GM21526 (cell line): ENCODE results near the gene OTOA.
"Not testable (repeated sequence)": the region's sequence is repeated elsewhere in the genome, so short reads cannot be mapped to it uniquely, and the experiment has no call there.

ENCODE experiments used
- ATAC-seq: cut with Tn5 transposase; IDR thresholded peaks from one replicate; pipeline ENCODE4 v1.9.1; 2021; ENCODE audit warnings: moderate library complexity; ENCODE audit not compliant: unreplicated experiment, low FRiP score

Gene OTOA

DNA sequence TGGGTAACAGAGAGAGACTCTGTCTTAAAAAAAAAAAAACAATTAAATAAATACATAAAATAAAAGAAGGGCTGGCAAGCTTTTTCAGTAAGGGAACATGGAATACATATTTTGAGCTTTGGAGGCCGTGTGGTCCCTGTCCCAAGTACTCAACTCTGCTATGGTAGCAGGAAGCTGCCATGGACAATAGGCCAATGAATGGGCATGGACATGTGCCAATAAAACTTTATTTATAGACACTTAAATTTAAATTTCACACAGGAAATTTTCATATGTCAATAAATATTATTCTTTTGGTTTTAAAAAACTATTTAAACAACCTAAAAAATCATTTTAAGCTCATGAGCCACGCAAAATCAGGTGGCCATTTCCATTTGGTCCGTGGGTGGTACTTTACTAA is 3.8 kb downstream of the OTOA start:
- ATAC-seq: no peak

DNA sequence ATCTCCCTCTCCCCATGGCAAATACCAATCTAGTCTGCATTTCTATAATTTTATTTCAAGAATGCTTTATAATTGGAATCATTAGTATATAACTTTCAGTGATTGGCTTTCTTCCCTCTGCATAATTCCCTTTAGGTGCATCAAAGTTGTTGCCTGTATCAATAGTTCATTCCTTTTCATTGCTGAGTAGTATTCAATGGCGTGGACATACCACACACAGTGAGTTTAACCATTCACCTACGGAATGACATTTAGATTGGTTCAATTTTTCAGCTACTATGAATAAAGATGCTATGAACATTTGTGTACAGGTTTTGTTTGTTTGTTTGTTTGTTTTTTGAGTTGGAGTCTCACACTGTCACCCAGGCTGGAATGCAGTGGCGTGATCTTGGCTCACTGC is 9.7 kb downstream of the OTOA start:
- ATAC-seq: no peak

DNA sequence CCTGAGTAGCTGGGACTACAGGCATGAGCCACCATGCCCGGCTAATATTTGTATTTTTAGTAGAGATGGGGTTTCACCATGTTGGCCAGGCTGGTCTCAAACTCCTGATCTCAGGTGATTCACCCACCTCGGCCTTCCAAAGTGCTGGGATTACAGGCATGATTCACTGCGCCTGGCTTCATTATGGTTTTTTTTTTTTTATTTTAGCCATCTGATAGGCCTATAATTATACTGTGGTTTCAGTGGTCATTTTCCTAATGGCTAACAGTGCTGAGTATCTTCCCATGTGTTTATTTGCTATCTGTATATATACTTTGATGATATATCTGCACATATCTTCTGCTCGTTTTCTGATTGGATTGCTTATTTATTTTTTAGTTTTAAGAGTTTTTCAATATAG is 10.7 kb downstream of the OTOA start:
- not testable (repeated sequence) for ATAC-seq

DNA sequence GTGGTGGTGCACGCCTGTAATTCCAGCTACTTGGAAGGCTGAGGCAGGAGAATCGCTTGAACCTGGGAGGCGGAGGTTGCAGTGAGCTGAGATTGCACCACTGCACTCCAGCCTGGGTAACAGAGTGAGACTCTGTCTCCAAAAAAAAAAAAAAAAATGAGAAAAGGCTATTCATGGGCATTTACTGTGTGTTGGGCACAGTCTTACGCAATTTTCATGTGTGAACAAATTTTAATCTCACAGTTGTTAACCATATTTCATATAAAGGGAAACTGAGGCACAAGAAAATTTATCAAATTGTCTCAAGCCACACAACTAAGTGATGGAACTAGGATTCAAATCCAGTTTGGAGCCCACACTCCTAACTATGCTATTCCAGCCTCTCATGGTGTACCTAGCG is 16.9 kb downstream of the OTOA start:
- ATAC-seq: not testable (repeated sequence)

DNA sequence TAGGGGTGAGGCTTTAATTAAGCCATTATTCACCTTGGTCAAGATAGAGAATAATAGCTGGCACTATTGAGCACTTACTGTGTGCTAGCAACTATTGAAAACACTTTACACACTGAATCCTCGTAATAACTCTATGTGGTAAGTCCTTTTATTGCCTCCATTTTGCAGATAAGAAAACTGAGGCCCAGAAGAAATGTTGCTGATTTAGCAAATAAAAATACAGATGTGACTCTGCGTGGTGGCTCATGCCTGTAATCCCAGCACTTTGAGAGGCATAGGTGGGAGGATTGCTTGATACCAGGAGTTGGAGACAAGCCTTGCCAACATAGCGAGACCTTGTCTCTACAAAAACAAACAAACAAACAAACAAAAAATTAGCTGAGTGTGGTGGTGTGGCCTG is 19.4 kb downstream of the OTOA start:
- no peak for ATAC-seq

DNA sequence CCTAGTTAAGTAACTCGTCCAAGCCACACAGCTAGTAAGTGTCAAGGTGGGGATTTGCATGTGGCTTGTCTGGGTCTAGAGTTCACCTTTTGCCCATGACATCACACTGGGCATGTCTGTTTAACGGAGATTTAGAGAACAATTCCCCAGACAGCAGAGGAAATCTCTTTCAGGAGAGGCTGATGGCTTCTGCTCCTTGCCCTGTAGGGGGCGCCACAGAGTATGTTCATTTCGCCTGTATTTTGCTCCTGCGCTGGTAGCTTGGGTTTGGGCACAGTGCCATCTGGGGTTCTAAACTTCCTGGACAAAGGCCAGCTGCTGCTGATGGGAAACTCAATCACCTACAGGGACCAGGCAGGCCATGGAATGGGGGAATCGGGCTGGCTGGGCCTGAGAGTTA is 20.4 kb downstream of the OTOA start:
- no peak for ATAC-seq

DNA sequence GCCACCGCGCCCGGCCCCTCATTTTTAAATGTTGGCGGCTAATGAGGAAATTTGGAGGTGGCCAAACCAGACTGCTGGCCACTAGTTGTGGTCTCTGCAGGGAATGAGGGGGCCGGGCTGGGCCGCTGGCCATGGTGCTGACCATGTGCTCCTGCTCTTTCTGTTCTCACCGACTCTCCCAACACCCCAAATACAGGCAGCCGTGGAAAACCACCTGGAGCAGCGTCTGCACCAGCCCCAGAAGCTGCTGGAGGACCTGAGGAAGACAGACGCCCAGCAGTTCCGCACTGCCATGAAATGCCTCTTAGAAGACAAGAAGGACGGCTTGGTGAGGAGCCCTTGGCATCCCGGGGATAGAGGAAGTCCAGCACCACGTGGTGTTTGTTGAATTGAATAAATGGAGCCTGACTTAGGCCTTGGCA is 21.3 kb downstream of the OTOA start:
- no peak for ATAC-seq

DNA sequence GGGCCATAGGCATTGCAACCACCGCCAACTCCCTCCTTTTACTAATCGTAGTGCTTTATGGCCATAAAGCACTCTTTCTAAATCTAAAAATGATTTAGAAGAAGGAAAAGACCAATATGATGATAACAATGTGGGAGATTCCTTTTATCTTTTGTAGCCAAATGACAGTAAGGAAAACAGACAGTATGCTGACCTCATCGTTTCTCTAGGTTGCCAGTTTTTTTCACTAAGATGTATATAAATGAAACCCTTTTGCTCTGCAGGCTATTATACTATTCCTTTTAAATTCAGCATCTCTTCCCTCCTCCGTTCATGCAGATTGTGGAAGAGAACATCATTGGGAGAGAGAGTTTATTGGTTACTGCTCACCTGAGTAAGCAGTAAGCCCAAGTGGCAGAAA is 25.3 kb downstream of the OTOA start:
- no peak for ATAC-seq

DNA sequence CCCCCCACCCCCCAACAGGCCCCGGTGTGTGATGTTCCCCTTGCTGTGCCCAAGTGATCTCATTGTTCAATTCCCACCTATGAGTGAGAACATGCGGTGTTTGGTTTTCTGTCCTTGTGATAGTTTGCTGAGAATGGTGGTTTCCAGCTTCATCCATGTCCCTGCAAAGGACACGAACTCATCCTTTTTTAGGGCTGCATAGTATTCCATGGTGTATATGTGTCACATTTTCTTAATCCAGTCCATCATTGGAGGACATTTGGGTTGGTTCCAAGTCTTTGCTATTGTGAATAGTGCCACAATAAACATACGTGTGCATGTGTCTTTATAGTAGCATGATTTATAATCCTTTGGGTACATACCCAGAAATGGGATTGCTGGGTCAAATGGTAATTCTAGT is 27.2 kb downstream of the OTOA start:
- ATAC-seq: not testable (repeated sequence)

DNA sequence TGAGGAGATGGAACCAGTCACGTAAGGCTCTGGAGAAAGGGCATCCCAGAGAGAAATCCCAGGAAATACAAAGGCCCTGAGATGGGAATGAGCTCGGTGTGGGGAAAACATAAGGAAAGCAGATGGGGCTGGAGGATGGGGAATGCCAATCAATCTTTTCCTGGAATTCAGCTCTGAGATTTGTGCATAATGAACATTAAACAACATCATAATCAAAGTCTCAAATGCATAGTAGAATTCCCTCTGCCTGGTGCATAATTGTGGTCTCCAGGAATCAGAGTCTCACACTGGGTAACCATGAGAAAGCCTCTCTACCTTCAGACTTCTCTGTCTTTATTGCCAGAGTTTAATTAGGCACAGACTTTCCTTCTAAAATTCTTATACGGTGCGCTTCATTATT is 30.8 kb downstream of the OTOA start:
- no peak for ATAC-seq

DNA sequence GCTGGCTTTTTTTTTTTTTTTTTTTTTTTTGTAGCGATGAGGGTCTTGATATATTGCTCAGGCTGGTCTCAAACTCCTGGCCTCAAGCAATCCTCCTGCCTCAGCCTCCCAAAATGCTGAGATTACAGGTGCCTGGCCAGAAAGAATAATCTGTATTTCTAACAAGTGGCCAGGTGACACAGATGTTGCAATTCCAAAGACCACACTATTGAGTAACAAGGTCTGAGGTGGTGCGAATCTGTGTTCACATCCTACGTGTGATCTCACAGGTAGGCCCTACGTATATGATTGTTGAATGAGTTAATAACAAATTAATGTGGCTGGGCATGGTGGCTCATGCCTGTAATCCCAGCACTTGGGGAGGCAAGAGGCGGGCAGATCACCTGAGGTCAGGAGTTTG is 33.3 kb downstream of the OTOA start:
- ATAC-seq: no peak

DNA sequence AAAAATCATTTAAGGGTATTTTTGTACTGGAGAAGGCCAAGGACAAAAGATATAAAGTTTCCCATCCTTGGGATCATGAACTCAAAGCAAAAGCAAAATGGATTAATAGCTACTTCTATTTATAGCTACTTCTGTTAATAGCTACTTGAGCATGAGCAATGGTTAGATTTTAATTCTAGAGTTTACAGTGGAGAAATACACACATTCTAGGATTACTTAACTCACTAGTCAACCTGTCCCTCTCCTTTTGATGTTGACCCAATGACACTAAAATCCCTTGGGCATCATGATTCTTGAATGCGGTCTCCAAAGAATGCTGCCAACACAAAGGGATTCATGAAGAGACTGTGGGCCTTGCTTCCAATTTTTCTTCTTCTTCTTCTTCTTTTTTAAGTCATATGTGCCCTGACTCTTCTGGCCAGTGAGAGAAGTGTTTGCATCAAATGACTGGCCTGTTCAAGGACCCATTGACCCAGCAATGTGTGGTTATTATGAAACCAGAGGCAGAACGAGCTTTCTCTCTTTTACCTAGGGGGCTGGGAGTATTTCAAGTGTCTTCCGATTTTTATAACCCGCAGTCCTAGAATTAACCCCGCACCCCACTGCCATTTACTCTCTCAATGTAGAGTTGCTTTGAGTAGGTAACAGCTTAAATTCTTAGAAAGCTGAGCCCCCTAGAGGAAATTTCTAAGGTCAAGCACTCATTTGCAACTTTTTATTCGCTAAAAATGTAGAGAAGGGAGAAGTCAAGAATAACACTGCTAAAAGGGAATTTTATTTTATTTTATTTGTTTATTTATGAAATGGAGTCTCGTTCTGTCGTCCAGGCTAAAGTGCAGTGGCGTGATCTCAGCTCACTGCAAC is 34.6 kb downstream of the OTOA start:
- no peak for ATAC-seq

DNA sequence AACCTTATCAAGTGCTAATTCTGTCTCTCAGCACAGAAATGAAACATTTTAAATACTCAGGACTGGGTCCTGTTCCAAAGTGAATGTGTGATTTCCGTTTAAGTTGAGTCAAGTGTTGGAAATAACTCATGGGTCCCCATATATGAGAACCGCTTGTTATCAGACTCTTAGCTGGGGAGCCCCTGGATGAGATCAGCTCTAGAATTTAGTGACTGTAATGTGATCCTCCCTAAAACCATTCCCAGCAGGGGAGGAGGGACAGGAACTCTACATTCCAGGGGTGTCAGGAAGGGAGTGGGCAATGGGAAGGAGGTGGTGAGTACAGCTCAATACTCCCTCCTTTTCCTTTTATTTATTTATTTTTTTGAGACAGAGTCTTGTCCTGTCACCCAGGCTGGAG is 37.5 kb downstream of the OTOA start:
- no peak for ATAC-seq

DNA sequence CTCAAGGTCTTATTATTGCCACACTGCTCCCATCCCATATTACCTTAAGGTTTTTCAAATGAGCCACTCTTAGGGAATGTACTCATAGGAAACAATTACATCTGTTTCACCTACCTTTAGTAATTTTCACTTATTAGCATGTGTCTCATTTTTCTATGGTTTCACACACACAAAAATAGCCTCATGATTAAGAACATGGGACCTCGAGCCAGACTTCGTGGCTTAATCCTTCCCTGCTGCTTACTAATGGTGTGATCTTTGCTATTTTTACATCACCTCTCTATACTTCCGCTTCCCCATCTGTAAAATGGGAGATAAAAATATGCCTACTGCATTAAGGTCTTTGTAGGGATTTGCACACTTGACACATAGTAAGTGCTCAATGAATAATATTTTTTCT is 38.5 kb downstream of the OTOA start:
- ATAC-seq: no peak

DNA sequence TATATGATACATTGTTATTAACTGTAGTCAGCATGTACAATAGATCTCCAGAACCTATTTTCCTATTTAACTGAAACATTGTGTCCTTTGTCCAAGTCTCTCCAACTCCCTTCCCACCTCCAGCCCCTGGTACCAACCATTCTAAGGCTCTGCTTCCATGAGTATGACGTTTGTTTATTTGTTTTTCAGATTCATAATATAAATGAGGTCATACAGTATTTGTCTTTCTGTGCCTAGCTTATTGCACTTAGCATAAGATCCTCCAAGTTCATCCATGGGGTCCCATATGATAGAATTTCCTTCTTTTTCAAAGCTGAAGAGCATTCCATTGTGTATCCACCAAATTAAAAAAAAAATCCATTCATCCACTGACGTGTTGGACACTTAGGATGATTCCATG is 39.4 kb downstream of the OTOA start:
- no peak for ATAC-seq

DNA sequence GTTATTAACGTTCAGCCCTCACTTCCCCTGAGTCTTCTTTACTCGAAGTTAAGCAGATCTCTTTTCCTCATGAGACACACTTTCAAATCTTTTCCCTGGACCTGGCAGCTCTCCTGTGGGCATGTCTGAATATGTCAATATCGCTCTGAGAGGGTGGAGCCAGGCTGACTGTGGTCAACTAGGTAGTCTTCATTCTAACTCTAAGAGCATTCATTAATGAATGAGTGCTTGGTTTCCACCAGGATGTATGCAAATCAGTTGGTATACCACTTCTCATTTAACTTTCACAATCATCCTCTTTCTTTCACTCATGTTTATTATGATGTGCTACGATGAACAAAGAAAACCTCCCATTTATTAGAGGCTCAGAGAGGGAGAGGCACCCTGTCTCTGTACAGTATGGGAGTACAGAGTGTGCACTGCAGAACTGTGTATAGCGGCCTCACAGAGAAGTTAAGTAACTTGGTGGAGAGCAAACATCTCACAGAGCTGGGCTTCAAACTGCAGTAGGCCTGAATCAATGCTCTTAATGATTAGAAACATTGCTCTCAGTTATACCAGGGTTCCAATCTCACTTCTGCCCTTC is 39.9 kb downstream of the OTOA start:
- ATAC-seq: no peak

DNA sequence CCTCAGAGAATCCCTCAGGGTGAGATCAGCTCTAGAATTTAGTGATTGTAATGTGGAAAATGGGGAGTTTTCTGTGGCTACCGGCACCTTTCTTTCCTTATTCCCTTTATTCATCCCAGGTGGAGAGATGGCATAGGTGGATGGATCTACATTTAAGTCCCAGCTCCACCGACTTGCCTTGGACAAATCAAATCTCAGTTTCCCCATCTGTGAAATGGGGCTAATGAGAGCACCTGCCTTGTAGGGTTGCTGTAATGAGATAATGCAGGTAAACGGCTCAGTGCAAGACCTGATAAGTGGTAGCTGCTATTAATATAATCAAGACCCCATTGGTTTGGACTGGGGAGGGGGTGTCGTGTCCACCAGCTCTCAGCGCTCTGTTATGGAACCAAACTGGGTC is 40.5 kb downstream of the OTOA start:
- ATAC-seq: no peak

DNA sequence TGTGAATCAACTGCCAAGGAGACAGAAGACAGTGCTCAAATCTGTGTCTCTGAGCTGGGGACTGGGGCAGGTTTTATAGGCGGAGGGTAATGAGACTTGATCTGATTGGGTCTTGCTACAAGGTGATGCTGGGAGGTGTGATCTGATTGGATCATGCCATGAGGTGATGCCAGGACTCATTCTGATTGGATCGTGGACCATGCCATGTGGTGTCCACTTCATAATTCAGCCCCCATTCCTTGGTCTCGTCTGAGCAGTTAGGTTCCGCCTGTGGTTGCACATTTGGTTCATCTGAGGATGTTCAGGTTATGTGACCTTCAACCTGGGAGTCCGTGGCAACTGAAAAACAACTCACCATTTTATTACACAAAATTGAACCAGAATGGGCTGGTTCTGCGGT is 41.0 kb downstream of the OTOA start:
- no peak for ATAC-seq

DNA sequence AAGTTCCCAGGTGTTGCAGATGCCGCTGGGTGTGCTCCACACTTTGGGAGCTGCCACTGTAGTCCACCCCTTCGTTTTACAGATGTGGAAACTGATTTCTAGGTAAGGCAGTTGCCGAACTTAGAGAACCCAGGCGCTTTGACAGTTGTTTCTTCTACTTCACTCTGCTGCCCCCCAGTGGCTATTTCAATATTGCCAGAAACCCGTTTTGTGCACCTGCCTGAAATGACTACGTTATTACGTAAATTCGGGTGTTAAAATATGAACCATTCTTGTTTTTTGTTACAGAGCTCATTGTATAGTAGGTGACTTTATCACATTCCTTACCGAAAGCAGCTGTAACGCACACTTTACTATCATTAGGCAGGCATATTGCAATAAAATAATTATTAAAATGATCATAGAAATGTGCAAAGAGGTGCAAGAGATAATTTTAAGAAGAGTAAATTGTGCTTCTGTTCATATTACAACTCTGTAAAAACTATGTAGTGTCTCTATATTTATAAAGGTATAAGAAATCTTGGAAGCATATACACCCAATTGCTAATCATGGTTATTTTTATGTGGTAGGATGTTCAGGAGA is 44.9 kb downstream of the OTOA start:
- no peak for ATAC-seq

DNA sequence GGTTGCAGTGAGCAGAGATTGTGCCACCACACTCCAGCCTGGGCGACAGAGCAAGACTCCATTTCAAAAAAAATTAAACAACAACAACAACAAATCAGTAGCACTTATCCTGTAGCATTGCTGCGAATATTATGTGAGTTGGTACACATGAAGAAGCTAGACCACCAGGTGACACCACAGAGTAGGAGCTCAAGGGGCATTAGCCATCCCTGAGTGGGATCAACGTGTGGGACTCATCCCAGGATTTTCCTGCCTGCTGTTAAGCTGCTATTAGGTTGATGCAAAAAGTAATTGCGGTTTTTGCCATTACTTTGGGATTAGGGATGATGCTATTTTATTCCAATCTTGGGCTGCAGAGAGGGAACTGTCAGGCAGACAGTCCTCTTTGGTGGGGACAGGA is 47.2 kb downstream of the OTOA start:
- ATAC-seq: no peak

DNA sequence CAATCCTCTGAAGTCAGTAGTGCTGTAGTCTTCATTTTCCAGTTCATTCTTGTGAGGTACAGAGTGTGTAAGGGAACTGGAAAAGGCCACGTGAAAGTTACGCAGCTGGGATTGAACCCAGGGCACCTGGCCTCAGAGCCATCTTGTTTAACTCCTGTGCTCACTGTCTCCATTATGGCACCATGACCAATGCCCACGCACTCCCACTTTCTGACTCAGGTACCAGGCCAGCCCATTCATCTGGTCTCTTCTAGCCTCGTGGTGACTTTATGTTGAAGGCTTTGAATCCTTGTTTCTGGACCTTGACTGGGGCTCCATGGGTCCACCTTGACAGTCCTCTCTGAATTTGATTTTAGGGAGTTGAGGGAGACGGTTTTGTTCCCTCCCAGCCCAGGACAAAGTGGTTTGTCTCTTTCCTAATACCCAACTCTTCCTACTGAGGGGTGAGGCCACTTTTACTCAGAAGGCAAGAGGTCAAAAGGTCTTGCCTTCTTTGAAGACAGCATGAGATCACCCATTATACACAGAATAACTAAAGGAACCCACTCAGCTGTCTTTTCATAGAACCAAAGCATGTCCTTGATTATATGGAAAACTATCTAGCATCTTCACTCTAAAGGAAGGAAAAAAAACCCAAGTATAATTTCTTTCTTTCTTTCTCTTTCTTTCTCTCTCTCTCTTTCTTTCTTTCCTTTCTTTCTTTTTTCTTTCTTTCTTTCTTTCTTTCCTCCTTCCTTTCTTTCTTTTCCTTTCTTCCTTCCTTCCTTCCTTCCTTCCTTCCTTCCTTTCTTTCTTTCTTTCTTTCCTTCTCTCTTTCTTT is 50.0 kb downstream of the OTOA start:
- no peak for ATAC-seq
